Right kidney (tissue), 1 donor: ENCODE data around the gene SDK2.

Experiments used
- DNase-seq: peaks from one replicate; pipeline ENCODE4 v3.0.0-alpha.2; 2016

The SDK2 gene

DNA sequence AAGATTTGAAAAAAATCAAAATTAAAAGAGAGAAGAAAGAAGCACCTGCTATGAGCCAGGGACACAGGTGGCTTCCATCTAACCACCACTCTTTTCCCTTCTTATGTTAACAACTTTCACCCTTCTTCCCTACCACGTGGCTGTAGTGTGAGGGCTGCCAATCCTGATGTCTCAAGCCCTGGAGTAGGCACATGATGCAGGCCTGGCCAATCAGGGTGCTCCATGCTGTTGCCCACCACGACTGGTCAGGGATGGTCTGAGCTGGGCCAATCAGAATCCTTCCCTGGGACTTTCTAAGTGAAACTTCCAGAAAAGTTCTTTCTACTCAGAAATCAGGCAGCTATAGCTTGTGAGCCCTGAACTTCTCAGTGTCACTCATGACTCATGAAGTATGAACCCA lies 140.7 kb downstream of the SDK2 start:
- no peak for DNase-seq

DNA sequence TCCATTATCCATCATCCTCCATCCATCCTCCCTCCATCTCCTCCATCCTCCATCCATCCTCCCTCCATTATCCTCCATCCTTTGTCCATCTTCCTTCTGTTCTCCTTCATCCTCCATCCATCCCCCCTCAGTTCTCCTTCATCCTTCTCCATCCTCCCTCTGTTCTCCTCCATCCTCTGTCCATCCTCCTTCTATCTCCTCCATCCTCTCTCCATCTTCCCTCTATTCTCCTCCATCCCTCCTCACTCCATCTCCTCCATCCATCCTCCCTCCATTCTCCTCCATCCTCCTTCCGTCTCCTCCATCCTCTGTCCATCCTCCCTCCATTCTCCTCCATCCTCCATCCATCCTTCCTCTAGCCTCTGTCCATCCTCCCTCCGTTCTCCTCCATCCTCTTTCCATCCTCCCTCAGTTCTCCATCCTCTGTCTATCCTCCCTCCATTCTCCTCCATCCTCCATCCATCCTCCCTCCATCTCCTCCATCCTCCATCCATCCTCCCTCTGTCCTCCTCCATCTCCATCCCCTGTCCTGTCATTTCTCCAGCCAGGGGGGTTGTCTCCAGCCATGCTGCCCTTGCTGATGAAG lies 143.7 kb downstream of the SDK2 start:
- DNase-seq = no peak

DNA sequence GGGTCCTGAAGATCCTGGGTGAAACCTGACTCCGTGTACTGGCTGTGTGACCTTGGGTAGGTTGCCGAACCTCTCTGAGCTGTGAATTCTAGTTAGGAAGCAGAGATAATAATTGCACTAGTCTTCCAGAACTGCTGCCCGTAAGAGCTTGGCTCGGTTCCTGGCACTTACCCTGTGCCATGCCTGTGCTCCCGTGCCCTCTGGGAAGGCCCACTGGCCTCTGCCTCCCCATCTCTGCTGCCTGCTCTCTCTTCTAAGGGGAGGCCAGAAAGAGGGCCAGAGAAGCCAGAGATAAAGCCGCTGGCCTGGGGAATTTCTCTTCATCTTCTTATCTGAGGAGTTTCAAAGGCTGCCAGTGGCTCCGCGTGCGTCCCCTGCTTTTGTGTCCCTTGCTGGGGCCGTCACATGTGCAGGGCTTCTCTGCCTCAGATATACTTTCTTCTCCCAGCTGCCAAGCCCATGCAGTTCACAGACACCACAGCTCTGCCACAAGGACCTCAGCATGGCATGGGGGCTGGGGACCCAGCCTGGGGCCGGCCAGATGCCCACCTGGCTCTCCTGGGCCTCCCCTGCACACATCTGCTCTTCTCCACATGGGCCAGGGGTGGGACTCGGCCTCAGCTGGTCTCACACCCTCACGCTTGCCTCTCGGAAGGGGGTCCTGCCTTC lies 145.2 kb downstream of the SDK2 start:
- no peak for DNase-seq

DNA sequence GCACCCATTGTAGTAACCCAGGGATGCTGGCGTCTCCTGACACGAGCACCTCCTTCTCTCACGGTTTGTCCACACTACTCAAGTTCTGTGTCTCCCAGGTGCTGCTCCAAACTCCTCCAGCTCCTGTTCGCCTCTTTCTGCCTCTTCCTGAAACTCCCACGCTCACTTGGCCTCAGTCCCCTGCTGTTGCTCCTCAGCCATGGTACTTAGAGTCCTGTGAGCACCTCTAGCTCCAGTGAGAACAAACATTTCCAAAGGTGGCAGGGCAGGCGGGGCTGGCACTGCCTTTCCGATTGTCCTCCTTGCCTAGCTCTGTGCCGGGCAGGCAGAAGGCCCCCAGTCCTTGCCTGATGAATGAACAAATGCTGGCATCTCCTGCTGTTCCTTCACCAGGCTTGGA lies 146.1 kb downstream of the SDK2 start:
- DNase-seq = no peak

DNA sequence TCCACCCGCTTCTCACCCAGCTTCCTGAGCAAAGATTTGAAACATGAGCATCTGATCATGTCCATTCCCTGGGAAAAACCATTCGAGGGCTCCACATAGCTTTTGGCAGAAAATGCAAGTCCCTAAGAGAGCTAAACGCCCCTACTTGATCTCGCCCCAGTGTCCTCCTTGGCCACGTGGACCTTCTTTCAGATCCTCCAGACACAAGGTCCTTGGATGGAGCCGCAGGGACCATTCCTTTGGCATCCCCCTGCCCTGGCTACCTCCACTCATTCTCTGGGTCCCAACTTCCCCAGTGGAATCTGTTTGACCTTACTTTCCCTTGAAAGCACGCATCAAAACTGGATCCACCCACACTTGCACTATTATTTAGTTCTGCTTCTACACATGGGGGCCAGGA lies 146.5 kb downstream of the SDK2 start:
- DNase-seq = no peak

DNA sequence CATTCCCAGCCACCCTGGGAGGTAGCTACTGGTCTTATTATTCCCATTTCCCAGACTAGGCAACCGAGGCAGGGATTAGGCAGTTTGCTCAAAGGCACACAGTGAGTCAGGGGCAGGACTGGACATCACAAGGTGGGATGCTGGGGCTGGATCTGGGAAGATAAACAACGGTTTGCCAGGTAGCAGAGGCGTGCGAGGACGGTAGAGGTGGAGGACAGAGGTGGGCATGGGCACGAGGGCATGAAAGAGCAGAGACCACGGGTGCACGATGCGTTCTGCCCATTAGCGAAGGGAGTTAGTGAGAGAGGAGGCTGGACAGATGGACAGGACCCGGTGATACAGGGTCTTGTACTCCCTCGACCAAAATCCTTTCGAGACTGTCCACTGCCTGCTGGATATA lies 148.0 kb downstream of the SDK2 start:
- DNase-seq = no peak

DNA sequence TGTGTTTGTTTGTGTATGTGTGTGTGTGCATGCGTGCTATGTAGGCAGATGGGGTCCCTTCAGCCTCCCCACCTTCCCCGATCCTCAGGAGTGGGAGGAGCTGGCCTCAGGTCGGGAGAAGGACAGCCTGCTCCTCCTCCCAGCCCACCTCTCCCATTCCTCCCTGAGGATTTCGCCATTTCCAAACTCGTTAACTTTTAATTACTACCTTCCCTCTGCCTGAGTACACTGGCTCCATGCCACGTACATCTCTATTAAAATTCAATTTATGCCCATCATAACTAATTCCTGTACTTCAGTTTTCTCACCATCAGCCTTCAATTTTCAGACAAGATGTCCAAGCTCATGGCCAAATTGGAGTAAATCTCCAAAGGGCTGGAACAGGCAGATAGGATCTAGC lies 148.6 kb downstream of the SDK2 start:
- DNase-seq = no peak

DNA sequence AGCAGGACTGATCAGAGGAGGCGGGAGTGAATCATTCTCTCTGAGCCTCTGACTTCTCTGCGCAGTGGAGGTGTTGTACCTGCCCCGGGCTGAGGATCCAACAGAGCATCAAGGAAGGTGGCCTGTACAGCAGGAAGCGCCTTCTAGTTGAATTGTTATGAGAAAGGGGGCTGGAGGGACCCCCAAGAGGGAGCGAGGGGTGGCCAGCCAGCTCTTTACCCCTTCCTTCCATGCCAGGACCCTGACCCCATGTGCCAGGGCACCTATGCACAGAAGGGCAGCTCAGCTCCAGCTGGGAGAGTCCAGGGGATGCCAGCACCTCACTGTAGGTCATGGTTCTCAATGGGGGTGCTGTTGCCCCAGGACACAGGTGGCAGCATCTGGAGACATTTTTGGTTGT lies 149.3 kb downstream of the SDK2 start:
- DNase-seq = no peak

DNA sequence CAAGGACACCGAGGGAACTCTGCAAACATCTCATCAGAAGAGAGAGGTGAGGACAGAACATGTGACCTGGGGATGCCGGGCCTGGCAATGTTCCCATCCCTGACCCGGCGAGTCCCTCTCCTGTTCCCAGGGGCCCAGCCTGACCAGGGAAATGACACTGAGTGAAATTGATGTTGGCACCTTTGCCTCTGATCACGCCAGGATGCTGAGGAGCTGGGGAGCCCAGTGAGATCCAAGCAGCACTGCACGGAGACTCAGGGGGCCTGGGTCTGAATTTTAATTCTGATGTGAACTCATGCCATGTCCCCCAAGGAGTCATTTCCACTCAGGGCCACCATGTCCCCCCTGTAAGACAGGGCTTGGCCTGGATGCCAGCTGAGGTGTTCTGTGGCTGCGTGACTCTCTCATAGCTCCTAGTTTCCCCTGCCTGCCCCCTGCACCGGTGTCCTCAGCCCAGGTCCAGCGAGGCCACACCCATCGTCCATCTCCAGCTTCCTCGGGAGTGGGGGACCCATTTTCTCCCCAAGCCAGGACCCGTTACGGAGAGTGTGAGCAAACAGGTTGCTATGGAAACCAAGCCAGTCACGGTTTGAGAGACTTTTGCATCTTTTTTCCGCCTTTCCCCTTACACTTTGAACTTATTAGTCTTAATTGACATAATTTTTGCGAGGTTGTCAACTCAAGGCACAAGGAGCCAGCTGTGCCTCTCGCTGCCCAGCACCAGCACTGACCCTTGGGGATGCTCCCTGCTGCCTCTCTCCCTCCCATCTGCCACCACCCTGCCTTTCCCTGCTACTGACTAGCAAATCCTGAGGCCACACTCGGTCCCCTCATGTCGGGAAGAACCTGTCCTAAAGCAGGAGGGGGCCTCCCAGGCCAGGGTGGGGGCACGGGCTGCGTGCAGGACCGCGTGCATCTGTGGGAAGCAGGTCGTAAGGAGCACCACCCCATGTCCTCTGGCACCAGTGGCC lies 150.0 kb downstream of the SDK2 start:
- DNase-seq = no peak

DNA sequence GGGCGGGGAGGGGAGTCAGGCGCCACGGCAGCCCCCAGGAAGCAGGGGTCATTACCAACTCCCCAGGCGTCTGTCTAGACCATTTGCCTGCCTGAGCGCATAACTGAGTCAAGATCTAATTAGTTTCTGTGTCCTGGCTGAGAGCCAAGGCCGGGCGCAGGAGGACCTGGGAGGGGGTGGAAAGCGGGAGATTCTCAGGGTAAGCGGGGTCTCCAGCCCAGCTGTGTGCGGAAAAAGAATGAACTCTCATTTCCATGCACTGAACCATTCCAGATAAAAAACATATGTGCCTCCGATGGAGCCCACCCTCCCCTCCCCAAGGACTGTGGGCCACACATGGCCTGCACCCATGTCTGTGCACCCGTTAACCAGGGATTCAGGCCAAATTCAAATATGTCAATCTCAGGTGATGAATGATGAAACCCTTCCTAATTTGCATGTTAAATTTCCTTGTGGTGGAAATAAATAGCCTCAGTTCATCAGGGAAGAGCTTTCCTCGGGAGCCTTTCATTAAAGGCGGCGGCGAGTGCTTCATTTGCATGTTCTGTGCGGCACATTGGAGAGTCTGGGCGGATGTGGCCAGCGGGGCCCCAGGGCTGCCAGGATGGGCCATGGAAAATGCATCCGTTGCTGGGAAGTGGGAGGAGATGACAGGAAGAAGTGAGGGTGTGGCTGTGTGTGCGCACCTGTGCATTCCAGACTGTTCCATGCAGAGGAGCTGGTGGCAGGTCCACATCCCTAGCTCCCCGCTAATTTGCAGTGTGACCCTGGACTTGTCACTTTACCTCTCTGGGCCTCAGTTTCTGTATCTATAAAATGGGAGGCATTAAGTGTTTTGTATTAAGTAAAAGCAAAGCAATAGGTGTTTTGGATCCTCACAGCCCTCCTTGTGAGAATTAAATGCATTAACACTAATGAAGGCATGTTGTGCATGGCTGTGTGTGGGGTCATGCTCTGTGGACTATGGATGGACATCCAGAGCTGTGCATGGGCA lies 151.1 kb downstream of the SDK2 start:
- DNase-seq = peak; percentile 57

DNA sequence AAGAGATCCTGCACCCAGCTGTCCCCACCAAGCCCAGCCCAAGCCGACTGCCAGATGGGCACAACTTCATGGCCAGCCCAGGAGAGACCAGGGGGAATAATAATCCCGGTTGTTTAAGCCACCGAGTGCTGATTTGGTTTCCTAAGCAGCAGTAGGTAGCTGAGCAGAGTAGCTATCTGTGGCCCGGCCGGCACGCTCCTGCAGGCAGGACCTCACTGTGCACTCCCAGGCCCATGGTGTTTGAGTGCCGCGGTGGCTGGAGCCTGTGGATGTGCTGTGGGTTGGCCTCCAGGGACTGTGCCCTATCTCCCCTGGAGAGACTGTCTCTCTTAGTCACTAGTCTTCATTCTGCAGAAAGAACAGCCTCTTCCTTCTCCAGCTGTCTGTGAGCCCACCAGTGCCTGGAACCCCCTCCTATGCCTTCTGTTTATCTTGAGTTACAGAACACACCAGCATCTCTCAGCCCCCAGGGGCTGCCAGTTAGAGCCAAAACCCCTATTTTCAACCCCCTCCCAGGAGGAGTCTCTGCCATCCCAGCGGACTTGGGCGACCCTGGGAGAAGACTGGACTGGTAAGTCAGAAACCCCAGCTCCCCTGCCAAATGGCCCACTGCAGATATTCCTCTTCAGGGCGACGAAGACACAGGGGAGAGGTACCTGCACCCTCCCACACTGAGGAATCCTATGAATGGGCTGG lies 152.0 kb downstream of the SDK2 start:
- DNase-seq = no peak

DNA sequence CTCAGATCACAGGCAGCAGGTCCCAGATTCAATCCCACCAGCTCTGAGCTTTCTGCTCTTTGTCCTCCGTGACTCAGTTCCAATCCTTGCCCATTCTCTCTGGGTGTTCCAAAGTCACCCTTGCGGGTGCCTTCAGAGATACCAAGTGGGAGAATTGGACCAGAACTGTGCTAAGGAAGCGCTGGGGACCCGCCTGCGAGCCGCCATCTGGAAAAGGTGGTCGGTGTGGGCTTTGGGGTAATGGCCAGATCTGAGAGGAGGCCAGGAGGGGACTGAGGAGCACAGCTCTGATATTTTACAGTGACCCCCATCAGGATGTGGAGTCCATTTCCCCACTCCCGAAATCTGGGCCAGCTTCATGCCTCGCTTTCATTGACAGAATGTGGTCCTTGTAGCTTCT lies 152.6 kb downstream of the SDK2 start:
- DNase-seq = no peak

DNA sequence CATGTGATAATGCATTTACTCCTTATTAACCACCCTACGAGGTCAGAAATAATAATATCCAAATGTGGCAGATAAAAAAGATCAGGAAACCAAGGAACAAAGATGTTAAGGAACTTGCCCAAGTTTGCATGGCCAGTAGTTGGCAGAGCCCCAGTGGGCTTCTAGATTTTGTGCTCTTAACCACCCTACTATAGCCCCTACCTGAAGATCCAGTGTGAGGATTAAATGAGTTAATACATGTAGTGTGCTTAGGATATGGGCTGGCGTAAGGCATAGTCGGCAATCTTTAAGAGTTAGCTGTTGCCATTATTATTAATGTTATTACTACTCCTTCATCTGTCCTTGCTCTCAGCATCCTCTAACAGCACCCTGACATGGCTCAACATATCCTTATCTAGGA lies 153.4 kb downstream of the SDK2 start:
- DNase-seq = no peak

DNA sequence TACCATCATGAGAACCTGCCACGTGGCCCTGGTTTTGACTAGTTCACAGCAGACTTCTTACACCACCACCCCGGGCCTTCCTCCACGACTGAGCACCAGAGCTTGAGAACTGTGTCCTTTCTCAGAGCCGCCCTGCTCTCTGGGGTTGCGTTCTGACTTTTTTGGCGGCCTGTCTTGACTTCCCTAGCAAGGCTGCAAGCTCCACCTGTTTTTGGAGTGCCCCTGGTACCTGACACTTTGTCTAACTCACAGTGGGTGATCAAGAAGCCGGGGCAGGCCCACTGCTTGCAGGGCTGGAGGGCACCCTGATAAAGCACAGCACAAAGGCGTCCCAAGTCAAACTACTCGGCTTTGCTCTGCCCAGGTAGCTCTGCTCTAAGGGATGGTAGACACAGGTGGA lies 154.3 kb downstream of the SDK2 start:
- no peak for DNase-seq

DNA sequence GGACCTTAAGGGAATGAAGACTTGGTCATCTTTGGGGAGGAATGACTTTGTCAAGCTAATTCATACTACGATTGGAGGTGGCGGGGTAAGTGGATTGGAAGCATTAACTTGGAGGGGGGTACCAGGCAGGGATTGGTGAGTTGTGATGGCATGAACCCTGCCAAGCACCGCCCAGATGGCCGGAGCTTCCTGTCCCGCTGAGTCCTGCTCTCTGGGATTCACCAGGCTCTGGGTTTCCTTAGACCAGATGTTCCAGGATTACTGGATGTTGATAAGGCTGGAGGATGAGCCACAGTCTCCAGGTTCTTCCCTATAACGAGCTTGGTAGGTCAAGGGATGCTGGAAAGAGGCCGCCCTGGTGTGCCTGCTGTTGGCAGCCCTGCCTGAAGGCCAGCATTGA lies 154.9 kb downstream of the SDK2 start:
- no peak for DNase-seq

DNA sequence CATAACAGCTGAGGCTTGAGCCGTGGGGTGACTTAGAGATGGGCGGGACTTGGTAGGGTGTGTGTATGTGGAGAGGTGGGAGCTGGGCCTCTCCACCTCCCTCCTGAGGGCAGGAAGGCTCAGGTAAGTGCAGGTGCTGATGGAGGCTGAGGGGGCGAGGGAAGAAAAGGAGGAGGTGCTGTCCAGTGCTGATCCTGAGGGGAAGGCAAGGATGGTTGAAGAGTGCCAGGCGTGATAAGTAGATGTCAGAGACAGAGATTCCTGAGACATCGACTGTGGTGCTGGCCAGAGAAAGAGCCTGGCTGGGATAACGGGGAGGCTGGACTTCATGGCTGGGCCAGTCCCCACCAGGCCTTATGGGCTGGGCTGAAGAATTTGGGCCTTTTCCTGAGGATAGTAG lies 159.1 kb downstream of the SDK2 start:
- DNase-seq = no peak

DNA sequence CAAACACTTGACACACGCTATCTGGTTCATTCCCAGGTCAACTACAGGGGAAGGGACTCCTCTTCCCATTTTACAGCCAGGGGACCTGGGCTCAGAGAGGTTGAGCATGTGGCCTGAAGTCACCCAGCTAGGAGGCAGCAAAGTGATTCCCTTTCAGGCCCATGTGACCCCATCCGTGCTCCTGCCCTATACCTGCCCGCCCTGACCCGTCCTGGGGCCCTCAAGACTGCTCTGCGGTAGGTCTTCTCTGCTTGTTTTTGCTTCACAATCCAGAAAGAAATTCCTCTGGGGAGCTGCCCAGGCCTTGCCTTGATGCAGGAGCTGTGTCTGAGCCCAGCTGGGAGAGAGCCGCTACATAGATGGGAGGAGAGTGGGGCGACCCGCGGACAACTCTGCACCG lies 161.4 kb downstream of the SDK2 start:
- DNase-seq = no peak

DNA sequence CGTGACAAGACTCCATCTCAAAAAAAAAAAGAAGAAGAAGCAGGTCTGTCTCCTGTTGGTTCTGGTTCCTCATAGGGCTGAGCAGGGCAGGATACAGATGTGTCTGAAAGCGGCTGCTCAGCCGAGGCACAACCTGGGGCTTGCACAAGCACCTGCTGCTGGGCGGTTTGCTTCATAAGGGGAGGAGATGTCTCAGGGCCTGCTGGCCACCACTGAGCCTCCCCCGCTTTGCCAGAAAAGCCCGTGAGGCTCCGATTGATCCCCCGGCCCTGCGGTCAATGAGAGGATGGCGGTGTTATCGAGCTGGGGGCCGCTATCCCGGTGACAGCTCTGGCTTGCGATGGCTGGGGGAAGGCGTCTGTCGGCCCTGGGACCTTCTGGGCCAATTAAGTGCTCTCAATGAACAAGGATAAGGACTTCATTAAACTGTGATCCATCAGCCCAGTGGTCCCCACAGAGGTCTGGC lies 162.0 kb downstream of the SDK2 start:
- no peak for DNase-seq

DNA sequence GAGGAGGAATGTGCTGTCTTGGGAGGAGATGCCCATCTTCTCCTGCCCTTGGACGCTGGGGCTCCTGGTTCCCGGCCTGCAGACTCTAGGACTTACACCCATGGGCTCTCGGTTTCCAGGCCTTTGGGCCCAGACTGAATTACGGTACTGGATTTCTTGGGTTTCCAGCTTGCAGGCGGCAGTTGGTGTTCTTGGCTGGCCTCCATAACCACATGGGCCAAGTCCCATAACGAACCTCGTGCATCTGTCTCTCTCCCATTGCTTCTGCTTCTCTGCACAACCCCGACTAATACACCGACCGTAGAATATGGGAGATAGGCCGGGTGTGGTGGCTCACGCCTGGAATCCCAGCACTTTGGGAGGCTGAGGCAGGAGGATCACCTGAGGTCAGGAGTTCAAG lies 162.6 kb downstream of the SDK2 start:
- DNase-seq = no peak

DNA sequence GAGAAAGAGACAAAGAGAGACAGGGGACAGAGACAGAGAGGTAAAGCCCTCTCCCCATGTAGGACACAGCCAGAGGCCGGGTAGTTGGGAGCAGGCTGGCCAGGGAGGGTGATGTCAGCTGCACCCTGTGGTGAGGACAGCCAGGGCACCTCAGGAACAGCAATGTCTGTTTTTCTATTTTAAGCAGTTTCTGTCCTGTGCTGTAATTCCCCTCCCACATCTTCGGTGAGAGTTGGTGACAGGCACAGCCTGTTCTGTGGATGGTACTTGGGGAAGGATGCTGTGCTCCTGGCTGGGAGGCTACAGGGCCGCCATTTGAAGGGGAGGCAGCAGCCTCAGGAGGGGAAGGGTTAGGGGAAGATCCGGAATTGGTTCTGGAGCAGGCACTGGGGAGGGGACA lies 163.5 kb downstream of the SDK2 start:
- DNase-seq = no peak

DNA sequence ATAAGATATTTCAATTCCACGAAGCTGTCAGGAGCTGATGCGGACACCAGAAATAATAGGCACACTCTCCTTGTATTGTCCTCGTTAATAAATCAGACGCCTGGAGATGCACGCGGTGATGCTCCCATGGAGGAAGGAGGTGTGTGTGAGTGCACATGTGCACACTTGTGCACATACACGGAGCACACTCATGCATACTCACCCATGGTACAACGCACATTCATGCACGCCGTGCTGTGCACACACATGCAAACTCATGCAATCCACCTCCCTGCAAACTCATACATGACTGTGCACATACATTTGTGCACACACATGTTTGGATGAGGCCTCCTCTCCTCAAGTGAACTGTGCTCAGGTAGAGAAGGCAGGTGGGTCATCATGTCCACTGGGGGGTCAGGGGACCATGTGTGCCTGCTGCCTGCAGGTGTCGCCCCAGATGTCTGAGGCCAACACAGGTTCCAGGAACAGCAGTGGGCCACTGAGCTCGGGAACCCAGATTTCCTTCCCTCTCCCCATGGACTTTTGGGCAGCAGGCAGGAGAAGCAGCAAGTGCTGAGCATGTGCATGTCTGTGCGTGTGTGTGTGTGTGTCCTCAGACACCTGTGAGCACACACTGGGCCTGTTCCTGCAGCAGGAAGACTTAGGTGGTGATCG lies 165.3 kb downstream of the SDK2 start:
- no peak for DNase-seq
